Sigmoid colon (tissue), 7 donors: Measurements from ENCODE around the gene DLAT. TPM values are rescaled to one million over a fixed set of nuclear protein-coding genes. Genes with fewer than 3 reads are reported as not detected.

Experiments
- DNase-seq: peaks from one replicate; pipeline ENCODE4 v3.0.0-alpha.2; 2019
- H3K27ac ChIP-seq, 4 donors: fragments of 200-600 bp; sonication (generic); one replicate each; pipeline ENCODE4 v1.5.1; 2016 to 2019; ENCODE audit warnings: mild to moderate bottlenecking in 1 of 4
- H3K27me3 ChIP-seq, 3 donors: fragments of 200-600 bp; sonication (generic); one replicate each; pipeline ENCODE4 v1.5.1; 2019; ENCODE audit warnings: mild to moderate bottlenecking in 1 of 3
- H3K36me3 ChIP-seq, 4 donors: fragments of 200-600 bp; sonication (generic); one replicate each; pipeline ENCODE4 v1.5.1; 2016 to 2019
- H3K4me1 ChIP-seq, 4 donors: fragments of 200-600 bp; sonication (generic); one replicate each; pipeline ENCODE4 v1.5.1; 2017 to 2019
- H3K4me3 ChIP-seq, 4 donors: fragments of 200-600 bp; sonication (generic); one replicate each; pipeline ENCODE4 v1.5.1; 2017 to 2019; ENCODE audit warnings: mild to moderate bottlenecking in 2 of 4, moderate library complexity in 1 of 4
- H3K9me3 ChIP-seq, 4 donors: fragments of 200-600 bp in 3 of 4; sonication (generic) in 3 of 4; one replicate each; pipeline versions ENCODE4 v1.5.1 to v1.6.1; 2013 to 2019
- EP300 ChIP-seq, 4 donors: sonication (generic); formaldehyde crosslinking; IDR thresholded peaks; one replicate each; pipeline ENCODE4 v1.6.1; 2017; ENCODE audit warnings: antibody characterized with exemption in 4 of 4
- POLR2A ChIP-seq, 2 donors: fragments of 450-650 bp; IDR thresholded peaks; one replicate each; pipeline ENCODE4 v1.6.1; 2016; ENCODE audit warnings: antibody characterized with exemption in 2 of 2, mild to moderate bottlenecking in 2 of 2, moderate library complexity in 2 of 2
- POLR2AphosphoS5 ChIP-seq, 4 donors: sonication (generic); formaldehyde crosslinking; IDR thresholded peaks; one replicate each; pipeline ENCODE4 v1.6.1; 2017; ENCODE audit warnings: antibody characterized with exemption in 4 of 4
- WGBS, 2 donors: extraction: QIAGEN DNeasy Blood & Tissue Kit; methylation state at CpG; one replicate each; pipeline ENCODE4 v1.1.7; 2013; 5-methylcytosine and 5-hydroxymethylcytosine counted together
- intact Hi-C: fragments of 100-400 bp; cut with DNase I; formaldehyde crosslinking; loops from one replicate; pipeline ENCODE4 v1.15.1; 2023
- polyA plus RNA-seq, 3 donors: library from polyadenylated mRNA; stranded (reverse); fragments of 200-250 nt; gene quantifications; one replicate each; pipeline ENCODE4 v1.2.3, GENCODE V29; 2013
- total RNA-seq, 4 donors: library from RNA; depleted of rRNA; stranded (reverse); fragments of >200 nt; gene quantifications; one replicate each; pipeline ENCODE4 v1.1.0, GENCODE V29; 2016
- TF ChIP-seq, protein P1 (sequence below), 4 experiments: fragments of 450-650 bp in 3 of 4; fragments of 200-600 bp in 1 of 4; IDR thresholded peaks; one replicate each; pipeline ENCODE4 v1.5.1; 2016 to 2019; ENCODE audit warnings: antibody characterized with exemption in 4 of 4, mild to moderate bottlenecking in 3 of 4, moderate library complexity in 2 of 4
- donor health status: healthy with polysubstance abuse.
- donor health status: Bipolar disorder and iron deficiency.
- donor health status: healthy.

DLAT gene
- total and polyA plus RNA-seq, 7 donors, result 23.2 to 49.0 (median 27.3) TPM

DNA sequence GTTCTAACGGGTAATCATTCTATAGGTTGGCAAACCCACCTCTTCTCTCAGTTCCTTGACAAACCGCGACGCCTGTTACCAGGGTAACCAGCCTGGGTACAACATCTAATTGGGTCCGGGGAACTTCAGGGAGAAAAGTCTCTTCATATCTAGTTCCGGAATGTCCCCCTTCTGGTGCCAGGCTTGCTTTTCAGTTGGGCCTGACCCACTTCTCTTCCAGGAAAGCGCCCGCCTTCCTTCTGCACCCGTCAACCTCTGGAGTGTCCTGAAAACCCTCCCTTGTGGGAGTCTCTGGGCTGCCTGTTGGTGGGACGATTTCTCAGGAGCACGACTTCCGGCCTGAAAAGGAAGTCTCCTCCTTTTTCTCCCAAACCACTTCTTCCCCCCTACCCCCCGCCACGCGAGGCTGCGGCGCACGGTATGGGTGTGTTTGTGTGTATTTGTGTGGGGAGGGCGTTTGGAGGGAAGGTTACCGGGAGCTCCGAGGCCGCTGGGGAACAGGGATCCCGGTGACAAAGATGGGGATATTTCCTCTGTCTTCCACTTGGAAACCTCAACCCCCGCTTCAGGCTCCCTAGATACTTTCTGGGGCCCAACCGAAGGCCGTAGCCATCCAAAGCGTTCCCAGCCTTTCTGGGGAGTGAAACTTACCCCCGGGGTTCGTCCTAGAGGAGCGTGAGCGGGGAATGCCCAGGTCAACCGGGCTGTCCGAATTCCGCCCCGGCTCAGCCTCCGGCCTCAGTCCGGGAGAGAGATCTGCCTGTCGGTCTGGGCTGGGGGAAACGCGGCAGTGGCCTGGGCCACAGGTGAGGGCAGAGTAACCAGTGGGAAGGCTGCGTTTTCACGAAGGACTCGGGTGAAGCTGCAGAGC, 49.0 kb downstream of the DLAT start, which contains the start of the genes NKAPD1 and PIH1D2:
TSS of gene NKAPD1 (plus strand) at position 359 of the 871 bp plus-strand sequence. CDS start 1,276 bp downstream, outside the sequence.
TSS of gene PIH1D2 (minus strand) at position 77 of the 871 bp plus-strand sequence. CDS start 843 bp downstream, outside the sequence.
- Histone ChIP-seq H3K9me3 (no peaks in the 10 kb centered on the region), H3K36me3 (peaks cover 0 to 37% (median 9%) of the 10 kb centered on the region in 4 donors), H3K4me1 (peaks cover 0 to 22% (median 17%) of the 10 kb centered on the region in 4 donors), H3K4me3 (peak within 1 kb of the TSS; percentile 68 to 76 (median 72)), H3K27me3 (no peaks in the 10 kb centered on the region), H3K27ac (peak within 1 kb of the TSS; percentile 86 to 88 (median 87))
- intact Hi-C loops, result no loop called here
- TF ChIP-seq, protein P1, sequence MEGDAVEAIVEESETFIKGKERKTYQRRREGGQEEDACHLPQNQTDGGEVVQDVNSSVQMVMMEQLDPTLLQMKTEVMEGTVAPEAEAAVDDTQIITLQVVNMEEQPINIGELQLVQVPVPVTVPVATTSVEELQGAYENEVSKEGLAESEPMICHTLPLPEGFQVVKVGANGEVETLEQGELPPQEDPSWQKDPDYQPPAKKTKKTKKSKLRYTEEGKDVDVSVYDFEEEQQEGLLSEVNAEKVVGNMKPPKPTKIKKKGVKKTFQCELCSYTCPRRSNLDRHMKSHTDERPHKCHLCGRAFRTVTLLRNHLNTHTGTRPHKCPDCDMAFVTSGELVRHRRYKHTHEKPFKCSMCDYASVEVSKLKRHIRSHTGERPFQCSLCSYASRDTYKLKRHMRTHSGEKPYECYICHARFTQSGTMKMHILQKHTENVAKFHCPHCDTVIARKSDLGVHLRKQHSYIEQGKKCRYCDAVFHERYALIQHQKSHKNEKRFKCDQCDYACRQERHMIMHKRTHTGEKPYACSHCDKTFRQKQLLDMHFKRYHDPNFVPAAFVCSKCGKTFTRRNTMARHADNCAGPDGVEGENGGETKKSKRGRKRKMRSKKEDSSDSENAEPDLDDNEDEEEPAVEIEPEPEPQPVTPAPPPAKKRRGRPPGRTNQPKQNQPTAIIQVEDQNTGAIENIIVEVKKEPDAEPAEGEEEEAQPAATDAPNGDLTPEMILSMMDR (IDR thresholded peaks at IDR 0.05), result no peak
- TF ChIP-seq POLR2AphosphoS5 (IDR thresholded peaks at IDR 0.05), result peak in 3 of 4 donors; percentile 48 to 66 (median 63)
- DNase-seq, result peak; percentile 86
- 0% methylated on average over 43 of the region's 43 CpGs for WGBS, 2 donors

DNA sequence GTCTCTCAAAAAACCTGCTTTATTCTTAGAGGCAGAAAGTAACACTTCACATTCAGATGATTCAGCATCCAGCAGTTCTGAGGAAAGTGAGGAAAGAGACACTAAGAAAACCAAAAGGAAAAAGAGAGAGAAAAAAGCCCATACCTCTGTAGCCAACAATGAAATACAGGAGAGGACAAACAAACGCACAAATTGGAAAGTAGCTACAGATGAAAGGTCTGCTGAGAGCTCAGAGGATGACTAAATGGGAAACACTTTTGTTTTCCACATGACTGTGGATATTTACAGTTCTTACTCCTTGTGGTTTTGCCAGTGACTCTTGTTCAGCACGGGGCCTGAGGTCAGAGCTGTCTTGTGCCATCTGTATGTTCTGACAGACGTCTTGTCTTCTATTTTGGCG, 57.5 kb downstream of the DLAT start:
- H3K36me3 ChIP-seq, result peaks cover 8 to 76% (median 47%) of the 10 kb centered on the region in 4 donors
- DNase-seq, result no peak

DNA sequence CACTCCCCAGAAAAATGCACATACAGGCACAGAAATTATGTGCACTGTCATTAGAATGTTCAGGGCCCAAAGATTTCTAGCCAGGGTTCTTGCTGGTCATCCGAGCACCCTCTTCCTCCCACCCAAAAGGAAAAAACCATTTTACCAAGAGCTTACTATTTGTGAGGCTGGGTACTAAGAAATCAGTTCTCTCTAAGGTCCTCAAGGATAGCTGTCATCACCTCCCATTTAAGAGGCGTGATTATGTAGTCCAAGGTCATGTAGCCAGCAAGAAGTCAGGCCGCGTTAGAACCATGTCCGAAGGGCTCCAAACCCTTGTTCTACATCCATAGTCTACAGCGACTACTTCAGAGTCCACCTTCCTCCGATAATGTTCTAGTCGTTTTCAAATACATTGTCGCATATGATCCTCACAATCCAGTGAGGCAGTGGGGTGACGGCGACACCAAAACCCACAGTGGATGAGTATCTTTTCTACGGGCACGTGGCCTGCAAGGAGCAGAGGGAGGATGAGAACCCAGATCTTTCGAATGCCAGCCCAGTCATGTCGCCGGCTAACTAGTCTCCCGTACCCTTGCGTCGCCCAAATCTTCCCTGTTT, 60.7 kb downstream of the DLAT start:
- DNase-seq, result no peak
- Histone ChIP-seq H3K27ac (peak overlapping the region; percentile 81 to 86 (median 82)), H3K4me1 (peaks cover 0 to 38% (median 33%) of the 10 kb centered on the region in 4 donors), H3K27me3 (no peaks in the 10 kb centered on the region), H3K9me3 (no peaks in the 10 kb centered on the region), H3K36me3 (peaks cover 5 to 76% (median 43%) of the 10 kb centered on the region in 4 donors), H3K4me3 (peak overlapping the region; percentile 74 to 81 (median 75))
- TF ChIP-seq EP300 (IDR thresholded peaks at IDR 0.05), result no peak
- TF ChIP-seq, protein P1 (IDR thresholded peaks at IDR 0.05), result no peak
- no peak for TF ChIP-seq POLR2AphosphoS5 (IDR thresholded peaks at IDR 0.05)
- no peak for TF ChIP-seq POLR2A (IDR thresholded peaks at IDR 0.05)
- 3 to 6% methylated on average over 19 of the region's 19 CpGs for WGBS, 2 donors
- intact Hi-C loops, result loop anchor here (5.0 kb wide), 1 partner anchor 209 kb away; the partner anchor contains the start of genes CFAP68 and FDXACB1

More for the DNA sequence above, 57.5 kb downstream of the DLAT start:
- Histone ChIP-seq H3K27me3 (no peaks in the 10 kb centered on the region), H3K27ac (no peak overlapping the region), H3K4me1 (peaks cover 0 to 14% (median 13%) of the 10 kb centered on the region in 4 donors), H3K9me3 (no peaks in the 10 kb centered on the region), H3K4me3 (no peak overlapping the region)
- 76 to 77% methylated on average over 4 of the region's 4 CpGs for WGBS, 2 donors
- TF ChIP-seq POLR2A (IDR thresholded peaks at IDR 0.05) (no peak), POLR2AphosphoS5 (IDR thresholded peaks at IDR 0.05) (no peak), EP300 (IDR thresholded peaks at IDR 0.05) (no peak)
- TF ChIP-seq, protein P1 (IDR thresholded peaks at IDR 0.05), result no peak
- intact Hi-C loops, result no loop called here

DNA sequence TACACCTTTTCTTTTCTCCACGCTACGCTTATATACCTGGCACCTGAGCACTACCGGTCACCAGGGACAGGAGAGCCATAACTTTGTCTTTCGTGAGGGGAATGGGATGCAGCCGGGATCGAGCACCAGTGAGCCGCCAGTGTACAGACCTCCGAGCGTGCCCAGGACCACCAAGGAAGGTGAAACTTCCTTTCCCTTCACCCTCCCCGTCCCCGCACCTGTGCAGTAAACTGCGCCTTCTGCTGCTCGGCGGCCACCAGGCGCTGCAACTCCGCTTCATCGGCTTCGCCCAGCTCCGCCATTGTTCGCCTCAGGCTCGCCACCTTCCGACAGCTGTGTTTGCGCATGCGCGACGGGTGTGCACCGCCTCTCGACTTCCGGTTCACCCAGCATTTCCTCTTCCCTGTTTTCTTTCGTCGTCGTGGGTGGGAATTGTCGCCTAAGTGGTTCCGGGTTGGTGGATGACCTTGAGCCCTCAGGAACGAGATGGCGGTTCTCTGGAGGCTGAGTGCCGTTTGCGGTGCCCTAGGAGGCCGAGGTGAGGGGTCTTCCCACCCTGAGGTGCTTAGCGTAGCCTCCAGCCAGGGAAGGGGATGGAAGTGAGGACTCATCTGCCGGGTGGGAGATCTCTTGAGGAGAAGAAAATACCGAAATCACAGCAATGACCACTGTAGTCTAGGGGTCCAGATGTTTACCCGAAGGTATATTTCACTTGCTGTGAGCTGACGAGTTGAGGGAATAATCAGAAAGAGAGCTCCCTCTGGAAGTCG, 61.4 kb downstream of the DLAT start, which contains the start of the genes SDHD and TIMM8B:
TSS of gene SDHD (plus strand) at position 452 of the 770 bp plus-strand sequence. CDS start at position 487, 35 bp downstream.
TSS of gene TIMM8B (minus strand) at position 335 of the 770 bp plus-strand sequence. CDS start at position 302, 33 bp downstream.
- DNase-seq, result peak; percentile 98
- intact Hi-C loops, result loop anchor here (5.0 kb wide), 1 partner anchor 209 kb away; the partner anchor contains the start of genes CFAP68 and FDXACB1
- peaks cover 0 to 38% (median 33%) of the 10 kb centered on the region in 4 donors for H3K4me1 ChIP-seq
- no peaks in the 10 kb centered on the region for H3K27me3 ChIP-seq
- peak within 1 kb of the TSS; percentile 74 to 81 (median 75) for H3K4me3 ChIP-seq
- peaks cover 10 to 76% (median 46%) of the 10 kb centered on the region in 4 donors for H3K36me3 ChIP-seq
- WGBS, 2 donors, result 0% methylated on average over 45 of the region's 45 CpGs
- TF ChIP-seq EP300 (IDR thresholded peaks at IDR 0.05) (no peak), POLR2AphosphoS5 (IDR thresholded peaks at IDR 0.05) (peak; percentile 75 to 88 (median 87)), POLR2A (IDR thresholded peaks at IDR 0.05) (peak; percentile 37 to 53)
- TF ChIP-seq, protein P1 (IDR thresholded peaks at IDR 0.05), result peak in 2 of 4 experiments; percentile 20 to 36
- H3K9me3 ChIP-seq, result no peaks in the 10 kb centered on the region
- peak within 1 kb of the TSS; percentile 81 to 86 (median 82) for H3K27ac ChIP-seq
